Psoas muscle (tissue), 8 donors: ENCODE results near the gene TADA3. TPM values are rescaled to one million over a fixed set of nuclear protein-coding genes. Genes with fewer than 3 reads are reported as not detected.

Experiments
- ATAC-seq, 4 donors: fragments of 200-7000 bp; cut with Tn5 transposase; one replicate each; pipeline ENCODE4 v1.9.1; 2020; ENCODE audit warnings: moderate library complexity in 3 of 4, mild to moderate bottlenecking in 2 of 4
- DNase-seq, 2 donors: peaks; one replicate each; pipeline ENCODE4 v3.0.0-alpha.2; 2020
- H3K27ac ChIP-seq: fragments of 200-600 bp; one replicate; pipeline ENCODE4 v1.8.0; 2022
- H3K27me3 ChIP-seq, 3 donors: fragments of 200-600 bp in 1 of 3; one replicate each; pipeline versions ENCODE4 v1.6.1 to v1.8.0; 2013 to 2022; ENCODE audit warnings: low read length in 2 of 3, mild to moderate bottlenecking in 2 of 3, moderate library complexity in 1 of 3; ENCODE audit not compliant: insufficient read depth in 3 of 3
- H3K36me3 ChIP-seq, 2 donors: fragments of 200-600 bp in 1 of 2; one replicate each; pipeline versions ENCODE4 v1.6.1 to v1.8.0; 2013 to 2022; ENCODE audit warnings: low read depth in 1 of 2, mild to moderate bottlenecking in 1 of 2, moderate library complexity in 1 of 2; ENCODE audit not compliant: insufficient read depth in 1 of 2
- H3K4me1 ChIP-seq: fragments of 200-600 bp; one replicate; pipeline ENCODE4 v1.8.0; 2022
- H3K4me3 ChIP-seq: fragments of 200-600 bp; one replicate; pipeline ENCODE4 v1.8.0; 2022; ENCODE audit warnings: mild to moderate bottlenecking
- H3K9me3 ChIP-seq: fragments of 200-600 bp; one replicate; pipeline ENCODE4 v1.8.0; 2022
- WGBS, 3 donors: extraction: QIAGEN DNeasy Blood & Tissue Kit; methylation state at CpG; one replicate each; pipeline versions ENCODE4 v1.1.6 to v1.1.7; 2013; 5-methylcytosine and 5-hydroxymethylcytosine counted together
- intact Hi-C, 2 donors: fragments of 100-400 bp; cut with DNase I; formaldehyde crosslinking; loops; one replicate each; pipeline versions ENCODE4 v1.11.0 to v1.14.2; 2022
- polyA plus RNA-seq, 3 donors: library from polyadenylated mRNA; stranded (reverse); fragments of 200-250 nt; gene quantifications; one replicate each; pipeline ENCODE4 v1.2.3, GENCODE V29; 2013
- total RNA-seq, 4 donors: library from RNA; stranded (reverse); fragmentation: NEBNext Ultra II Directional in 2 of 4; extraction: Animal tissue kit (Norgen Biotek cat#: 25700) in 2 of 4; gene quantifications; one replicate each; pipeline versions ENCODE4 v1.2.1 to v1.2.4, GENCODE V29; 2021 to 2023
- TF ChIP-seq, protein P1 (sequence below): fragments of 200-600 bp; IDR thresholded peaks from one replicate; pipeline ENCODE4 v1.8.0; 2022; ENCODE audit warnings: antibody characterized with exemption
- donor health status: healthy with polysubstance abuse.
- donor health status: DM: no; HTN: no; CAD: no; lungs with moderate emphysema.
- donor health status: Bipolar disorder and iron deficiency.
- donor health status: healthy.
- donor health status: DM: yes; HTN: yes; CAD: no.
- donor health status: DM: no; HTN: no; CAD: no.
- donor health status: DM: no; HTN: no; CAD: no.
- donor health status: DM: yes; HTN: yes; CAD: no.

TADA3 gene
- total and polyA plus RNA-seq, 7 donors: 42.2 to 75.7 (median 43.3) TPM

DNA sequence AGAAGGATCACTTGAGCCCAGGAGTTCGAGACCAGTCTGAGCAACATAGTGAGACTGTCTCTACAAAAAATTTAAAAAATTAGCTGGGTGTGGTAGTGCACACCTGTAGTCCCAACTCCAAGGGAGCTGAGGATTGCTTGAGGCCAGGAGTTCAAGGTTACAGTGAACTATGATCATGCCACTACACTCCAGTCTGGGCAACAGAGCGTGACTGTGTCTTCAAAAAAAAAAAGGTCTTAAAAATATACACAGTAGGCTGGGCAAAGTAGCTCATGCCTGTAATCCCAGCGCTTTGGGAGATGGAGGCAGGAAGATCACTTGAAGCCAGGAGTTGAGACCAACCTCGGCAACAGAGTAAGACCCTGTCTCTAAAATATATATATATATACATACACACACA lies 11.4 kb downstream of the TADA3 start:
- no peaks in the 10 kb centered on the region for H3K4me1 ChIP-seq
- WGBS, 3 donors: 90 to 94% (median 90%) methylated on average over 4 of the region's 4 CpGs
- no peak overlapping the region for H3K4me3 ChIP-seq
- H3K27me3 ChIP-seq: no peaks in the 10 kb centered on the region
- TF ChIP-seq, protein P1, sequence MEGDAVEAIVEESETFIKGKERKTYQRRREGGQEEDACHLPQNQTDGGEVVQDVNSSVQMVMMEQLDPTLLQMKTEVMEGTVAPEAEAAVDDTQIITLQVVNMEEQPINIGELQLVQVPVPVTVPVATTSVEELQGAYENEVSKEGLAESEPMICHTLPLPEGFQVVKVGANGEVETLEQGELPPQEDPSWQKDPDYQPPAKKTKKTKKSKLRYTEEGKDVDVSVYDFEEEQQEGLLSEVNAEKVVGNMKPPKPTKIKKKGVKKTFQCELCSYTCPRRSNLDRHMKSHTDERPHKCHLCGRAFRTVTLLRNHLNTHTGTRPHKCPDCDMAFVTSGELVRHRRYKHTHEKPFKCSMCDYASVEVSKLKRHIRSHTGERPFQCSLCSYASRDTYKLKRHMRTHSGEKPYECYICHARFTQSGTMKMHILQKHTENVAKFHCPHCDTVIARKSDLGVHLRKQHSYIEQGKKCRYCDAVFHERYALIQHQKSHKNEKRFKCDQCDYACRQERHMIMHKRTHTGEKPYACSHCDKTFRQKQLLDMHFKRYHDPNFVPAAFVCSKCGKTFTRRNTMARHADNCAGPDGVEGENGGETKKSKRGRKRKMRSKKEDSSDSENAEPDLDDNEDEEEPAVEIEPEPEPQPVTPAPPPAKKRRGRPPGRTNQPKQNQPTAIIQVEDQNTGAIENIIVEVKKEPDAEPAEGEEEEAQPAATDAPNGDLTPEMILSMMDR: no peak
- H3K27ac ChIP-seq: no peak overlapping the region
- no peaks in the 10 kb centered on the region for H3K9me3 ChIP-seq
- no peak for ATAC-seq
- DNase-seq: no peak
- peaks cover 12 to 65% of the 10 kb centered on the region in 2 donors for H3K36me3 ChIP-seq
- intact Hi-C loops: no loop called here

DNA sequence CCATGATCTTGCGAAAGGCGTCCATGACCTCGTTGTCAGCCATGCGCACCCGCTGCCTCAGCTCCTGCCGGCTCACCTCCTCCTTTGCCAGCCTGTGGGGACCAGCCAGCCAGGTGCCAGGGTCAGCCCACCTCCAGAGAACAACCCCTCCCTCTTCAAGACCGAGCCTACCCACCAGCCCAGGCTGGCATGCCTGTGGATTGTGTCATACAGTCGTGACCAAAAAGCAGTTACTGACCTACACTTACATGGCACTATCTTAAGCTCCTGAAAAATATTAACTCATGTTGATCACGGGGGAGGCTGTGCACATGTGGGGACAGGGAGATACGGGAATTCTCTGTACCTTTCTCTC lies 11.8 kb downstream of the TADA3 start:
- Histone ChIP-seq H3K36me3 (peaks cover 10 to 60% of the 10 kb centered on the region in 2 donors), H3K27ac (no peak overlapping the region), H3K27me3 (no peaks in the 10 kb centered on the region), H3K4me3 (no peak overlapping the region), H3K9me3 (no peaks in the 10 kb centered on the region), H3K4me1 (no peaks in the 10 kb centered on the region)
- intact Hi-C loops: no loop called here
- ATAC-seq (no peak), DNase-seq (no peak)
- 84 to 94% (median 87%) methylated on average over 10 of the region's 10 CpGs for WGBS, 3 donors
- TF ChIP-seq, protein P1: no peak

DNA sequence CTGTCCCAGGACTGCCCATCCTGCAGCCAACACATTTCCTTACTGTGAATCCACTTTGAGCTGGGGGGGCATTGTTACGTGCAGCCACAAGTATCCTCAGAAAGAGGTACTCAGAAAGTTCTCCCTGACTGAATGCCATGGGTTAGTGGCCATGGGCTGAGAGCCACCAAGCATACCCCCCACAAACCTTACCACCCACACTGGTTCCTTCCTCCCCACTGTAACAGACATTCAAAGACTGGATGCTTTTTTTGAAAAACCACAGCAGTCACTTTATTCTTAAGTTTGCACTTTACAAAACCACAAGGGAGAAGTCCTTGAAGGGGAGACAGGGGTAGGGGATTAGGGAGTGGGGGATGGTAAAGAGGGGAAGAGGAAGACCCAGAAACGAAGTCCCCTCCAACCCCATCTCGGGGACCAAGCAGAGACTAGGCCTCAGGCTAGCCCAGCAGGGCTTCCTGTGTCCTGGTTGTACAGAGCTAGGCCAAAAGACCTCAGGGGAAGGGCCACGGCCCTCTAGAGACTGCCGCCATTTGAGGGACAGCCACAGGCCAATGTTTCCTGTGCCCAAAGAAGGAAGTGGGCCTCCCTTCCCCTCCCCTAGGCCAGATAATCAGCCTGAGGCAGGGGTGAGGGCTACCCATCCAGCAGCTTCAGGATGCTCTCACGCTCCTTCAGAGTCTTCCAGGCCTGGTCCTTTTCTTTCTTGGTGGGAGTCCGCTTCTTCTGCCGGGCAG lies 12.4 kb downstream of the TADA3 start:
- H3K9me3 ChIP-seq: no peaks in the 10 kb centered on the region
- TF ChIP-seq, protein P1: no peak
- H3K27ac ChIP-seq: no peak overlapping the region
- no peaks in the 10 kb centered on the region for H3K4me1 ChIP-seq
- 78 to 86% (median 81%) methylated on average over 8 of the region's 8 CpGs for WGBS, 3 donors
- DNase-seq (no peak), ATAC-seq (peak in 1 of 4 donors; percentile 18)
- intact Hi-C loops: no loop called here
- H3K36me3 ChIP-seq: peaks cover 5 to 55% of the 10 kb centered on the region in 2 donors
- no peak overlapping the region for H3K4me3 ChIP-seq
- H3K27me3 ChIP-seq: no peaks in the 10 kb centered on the region

DNA sequence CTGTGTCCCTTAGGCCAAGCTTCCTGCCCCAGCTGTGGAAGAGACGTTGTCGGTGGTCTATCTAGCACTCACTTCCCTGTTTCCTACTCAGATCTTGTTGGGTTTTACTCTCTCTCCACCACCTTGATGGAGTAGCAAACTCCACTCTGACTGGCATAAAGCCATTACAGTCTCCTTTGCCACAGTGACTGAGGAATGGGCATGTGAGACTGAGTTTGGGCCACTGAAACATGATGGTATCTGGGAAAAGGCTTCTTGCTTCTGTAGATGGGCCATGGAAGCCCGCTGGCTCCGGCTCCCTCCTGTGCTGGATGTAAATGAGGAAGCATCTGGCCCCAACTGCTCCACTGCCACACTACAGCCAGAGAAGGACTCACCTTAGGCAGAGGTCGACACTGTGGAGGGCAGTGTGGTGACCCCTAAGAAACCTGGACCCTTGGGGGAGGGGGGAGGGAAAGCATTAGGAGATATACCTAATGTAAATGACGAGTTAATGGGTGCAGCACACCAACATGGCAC lies 13.1 kb downstream of the TADA3 start:
- Histone ChIP-seq H3K4me3 (no peak overlapping the region), H3K9me3 (no peaks in the 10 kb centered on the region), H3K36me3 (peaks cover 4 to 47% of the 10 kb centered on the region in 2 donors), H3K4me1 (no peaks in the 10 kb centered on the region), H3K27me3 (no peaks in the 10 kb centered on the region), H3K27ac (no peak overlapping the region)
- 78 to 83% (median 80%) methylated on average over 6 of the region's 6 CpGs for WGBS, 3 donors
- DNase-seq (no peak), ATAC-seq (no peak)
- intact Hi-C loops: no loop called here
- TF ChIP-seq, protein P1: no peak
